OCI-LY1 (cell line): ENCODE measurements around the gene MED7.

Source experiments
- CTCF ChIP-seq: fragments of 200-600 bp; sonication (generic), shearing (Covaris generic); IDR thresholded peaks from 2 replicates; pipeline ENCODE4 v1.5.1; 2017; ENCODE audit warnings: mild to moderate bottlenecking, antibody characterized with exemption, low read length, moderate library complexity, mixed read lengths
- EZH2 ChIP-seq: fragments of 200-600 bp; sonication (generic), shearing (Covaris generic); IDR thresholded peaks from 2 replicates; pipeline ENCODE4 v1.8.0; 2017; ENCODE audit warnings: borderline replicate concordance, mixed run types, mild to moderate bottlenecking, antibody characterized with exemption, low read length, moderate library complexity, mixed read lengths

GRCh38 chr5:157186309-157187045 is 43.8 kb upstream of the MED7 start:
- TF ChIP-seq CTCF (no peak), EZH2 (no peak)
